GM21515 (cell line): ENCODE results near the gene PCNX1.
"Not testable (repeated sequence)": the region's sequence is repeated elsewhere in the genome, so short reads cannot be mapped to it uniquely, and the experiment has no call there.

Experiments
- ATAC-seq: cut with Tn5 transposase; IDR thresholded peaks from one replicate; pipeline ENCODE4 v1.9.1; 2021; ENCODE audit not compliant: unreplicated experiment

Gene PCNX1

GRCh38 chr14:71143381-71144290, 236.4 kb downstream of the PCNX1 start:
- no peak for ATAC-seq

DNA sequence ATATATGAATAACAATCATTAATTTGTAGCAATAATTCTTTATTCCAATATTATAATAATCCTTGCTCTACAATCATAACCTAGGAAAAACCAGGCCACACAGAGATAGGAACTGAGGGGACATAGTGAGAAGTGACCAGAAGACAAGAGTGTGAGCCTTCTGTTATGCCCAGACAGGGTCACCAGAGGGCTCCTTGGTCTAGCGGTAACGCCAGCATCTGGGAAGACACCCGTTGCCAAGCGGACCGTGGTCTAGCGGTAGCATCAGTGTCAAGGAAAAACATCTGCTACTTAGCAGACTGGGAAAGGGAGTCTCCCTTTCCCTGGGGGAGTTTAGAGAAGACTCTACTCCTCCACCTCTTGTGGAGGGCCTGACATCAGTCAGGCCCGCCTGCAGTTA, 240.1 kb downstream of the PCNX1 start:
- not testable (repeated sequence) for ATAC-seq

DNA sequence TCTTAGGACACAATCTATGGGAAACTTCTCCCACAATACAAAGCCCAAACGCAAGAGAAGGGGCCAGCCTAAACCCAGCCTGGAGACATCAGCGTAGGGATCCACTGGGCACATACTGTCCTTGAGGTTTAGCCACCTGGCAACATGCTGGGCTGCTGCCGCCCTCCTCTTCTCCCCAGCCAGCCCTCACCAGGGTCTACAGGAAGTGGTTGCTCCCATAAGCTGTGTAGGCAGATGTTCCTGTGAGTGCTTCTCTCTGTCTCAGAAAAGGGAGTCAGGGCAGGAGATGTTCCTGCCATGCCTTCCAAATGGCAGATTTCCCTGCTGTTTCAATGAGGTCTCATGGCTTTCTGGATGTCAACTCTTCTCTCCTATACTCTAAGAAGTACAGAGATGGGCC, 241.4 kb downstream of the PCNX1 start:
- ATAC-seq, result no peak

DNA sequence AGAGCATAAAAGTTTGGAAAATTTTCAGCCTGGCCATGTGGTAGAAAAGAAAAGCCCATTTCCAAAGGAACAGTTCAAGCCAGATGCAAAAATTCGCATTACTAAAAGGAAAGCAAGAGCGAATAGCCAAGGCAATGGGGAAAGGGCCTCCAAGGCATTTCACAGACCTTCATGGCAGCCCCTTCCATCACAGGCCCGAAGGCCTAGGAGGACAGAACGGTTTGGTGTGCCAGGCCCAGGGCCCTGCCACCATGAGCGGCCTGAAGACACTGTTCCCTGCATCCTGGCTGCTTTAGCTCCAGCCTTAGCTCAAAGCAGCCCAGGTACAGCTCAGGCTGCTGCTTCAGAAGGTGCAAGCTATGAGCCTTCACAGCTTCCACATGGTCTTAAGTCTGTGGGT, 243.5 kb downstream of the PCNX1 start:
- ATAC-seq, result no peak

DNA sequence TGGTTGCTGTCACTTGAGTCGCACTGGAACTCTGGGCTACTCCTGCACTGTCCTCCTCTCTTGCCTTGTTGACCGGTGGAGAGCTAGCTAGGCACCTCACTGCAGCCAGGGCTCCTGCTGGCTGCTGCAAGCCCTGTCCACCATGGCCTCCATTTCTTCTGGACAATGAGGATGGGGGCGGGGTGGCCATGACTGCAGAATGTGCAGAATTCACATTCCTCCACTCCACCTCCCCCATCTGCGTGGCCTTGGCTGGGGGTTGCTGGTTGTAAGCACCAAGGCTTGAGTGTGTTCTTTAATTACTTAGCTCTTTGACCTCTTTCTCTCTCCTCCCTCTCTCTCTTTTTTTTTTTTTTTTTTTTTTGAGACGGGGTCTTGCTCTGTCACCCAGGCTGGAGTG, 248.5 kb downstream of the PCNX1 start:
- ATAC-seq, result no peak

DNA sequence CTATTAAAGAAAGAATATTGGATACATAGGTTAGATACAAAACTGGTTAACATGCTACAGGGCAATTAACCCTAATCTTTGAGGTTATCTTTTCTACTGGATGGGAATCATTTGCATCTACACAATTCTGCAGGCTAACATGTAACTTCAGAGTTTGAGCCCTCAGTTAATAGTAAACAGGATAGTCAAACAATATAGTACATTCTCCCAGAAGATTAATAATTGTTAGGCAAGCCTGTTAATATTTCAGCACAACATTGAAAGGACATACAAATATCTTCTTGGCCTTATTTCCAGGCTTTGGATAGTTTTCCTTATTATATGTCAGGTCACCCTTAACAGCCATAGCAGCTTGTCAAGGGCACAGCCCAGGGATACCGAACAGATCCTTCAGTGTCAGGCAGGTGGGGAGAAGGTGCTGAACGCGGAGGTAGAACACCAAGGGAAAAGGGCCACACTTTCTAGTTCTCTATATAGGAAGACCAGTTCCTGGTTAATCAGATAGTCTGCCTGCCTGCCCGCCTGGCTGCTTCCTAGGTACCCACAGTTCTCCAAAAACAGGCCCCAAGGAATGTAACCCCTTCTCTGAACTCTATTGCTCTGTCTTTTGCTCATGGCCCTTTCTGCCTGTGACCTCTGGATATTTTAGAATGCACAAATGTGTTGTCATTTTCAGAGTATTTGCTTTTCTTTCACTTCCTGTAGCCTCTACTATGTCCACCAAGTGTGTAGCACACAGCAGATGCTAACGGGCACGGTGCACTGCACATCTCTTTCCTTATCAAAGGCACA, 256.0 kb downstream of the PCNX1 start:
- no peak for ATAC-seq

DNA sequence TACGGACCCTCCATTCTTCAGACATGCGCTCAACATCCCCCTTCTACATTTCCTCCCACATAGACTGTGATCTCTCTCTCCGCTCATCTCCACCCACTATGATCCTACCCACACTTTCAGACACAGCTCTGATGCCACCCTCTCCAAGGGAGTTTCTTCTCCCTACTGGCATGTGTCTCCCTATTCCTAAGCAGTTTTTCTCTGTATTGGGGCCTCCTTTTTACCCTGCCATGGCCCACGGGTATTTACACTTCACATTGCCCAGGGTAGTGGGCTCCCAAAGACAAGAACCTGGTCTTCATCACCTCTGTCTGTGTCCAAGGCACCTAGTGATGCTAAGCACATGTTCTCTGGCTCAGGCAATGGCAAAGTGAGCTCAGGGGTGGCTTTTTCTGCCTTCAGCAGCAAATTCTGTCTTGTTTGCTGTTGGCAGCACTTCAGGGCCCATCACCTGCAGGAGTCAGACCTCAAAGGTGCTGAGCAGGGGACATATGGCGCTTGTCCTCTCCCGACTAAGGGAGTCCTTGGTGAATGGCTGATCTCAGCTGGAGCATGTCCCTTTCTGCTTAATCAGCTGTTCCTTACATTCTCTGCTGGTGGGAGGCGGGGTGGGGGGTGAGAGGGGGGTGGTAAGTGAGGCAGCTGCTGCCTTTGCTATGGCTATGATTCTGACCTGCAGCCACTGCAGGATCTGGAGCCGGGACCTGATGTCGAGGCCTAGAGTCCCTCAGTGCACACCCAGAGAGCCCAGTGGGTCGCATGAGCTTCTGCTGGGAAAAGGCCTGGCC, 256.8 kb downstream of the PCNX1 start:
- ATAC-seq, result no peak
